ENCODE data around the gene LSM3.

Gene LSM3

DNA sequence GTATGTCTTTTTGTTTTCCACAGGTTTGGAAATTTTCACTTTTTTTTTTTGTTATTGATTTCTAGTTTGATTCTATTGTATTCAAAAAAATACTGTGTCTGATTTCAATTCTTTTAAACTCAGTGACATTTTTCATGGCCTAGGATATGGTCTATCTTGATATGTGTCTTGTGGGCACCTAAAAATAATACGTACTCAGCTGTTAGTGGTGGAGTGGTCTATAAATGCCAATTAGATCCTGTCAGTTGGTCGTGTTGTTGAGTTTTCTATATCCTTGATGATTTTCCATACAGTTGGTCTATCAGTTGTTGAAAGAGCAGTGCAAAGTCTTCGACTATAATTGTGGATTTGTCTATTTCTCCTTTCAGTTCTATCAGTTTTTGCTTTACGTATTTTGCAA is 61.7 kb downstream of the LSM3 start:
- TF ChIP-seq, protein P1, sequence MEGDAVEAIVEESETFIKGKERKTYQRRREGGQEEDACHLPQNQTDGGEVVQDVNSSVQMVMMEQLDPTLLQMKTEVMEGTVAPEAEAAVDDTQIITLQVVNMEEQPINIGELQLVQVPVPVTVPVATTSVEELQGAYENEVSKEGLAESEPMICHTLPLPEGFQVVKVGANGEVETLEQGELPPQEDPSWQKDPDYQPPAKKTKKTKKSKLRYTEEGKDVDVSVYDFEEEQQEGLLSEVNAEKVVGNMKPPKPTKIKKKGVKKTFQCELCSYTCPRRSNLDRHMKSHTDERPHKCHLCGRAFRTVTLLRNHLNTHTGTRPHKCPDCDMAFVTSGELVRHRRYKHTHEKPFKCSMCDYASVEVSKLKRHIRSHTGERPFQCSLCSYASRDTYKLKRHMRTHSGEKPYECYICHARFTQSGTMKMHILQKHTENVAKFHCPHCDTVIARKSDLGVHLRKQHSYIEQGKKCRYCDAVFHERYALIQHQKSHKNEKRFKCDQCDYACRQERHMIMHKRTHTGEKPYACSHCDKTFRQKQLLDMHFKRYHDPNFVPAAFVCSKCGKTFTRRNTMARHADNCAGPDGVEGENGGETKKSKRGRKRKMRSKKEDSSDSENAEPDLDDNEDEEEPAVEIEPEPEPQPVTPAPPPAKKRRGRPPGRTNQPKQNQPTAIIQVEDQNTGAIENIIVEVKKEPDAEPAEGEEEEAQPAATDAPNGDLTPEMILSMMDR (IDR thresholded peaks at IDR 0.05; ENCODE audit: low read depth, low read length, missing control alignments): no peak
- no peak overlapping the region for H3K4me3 ChIP-seq (ENCODE audit: low read depth, low read length)
- DNase-seq (ENCODE audit: low read depth): no peak

DNA sequence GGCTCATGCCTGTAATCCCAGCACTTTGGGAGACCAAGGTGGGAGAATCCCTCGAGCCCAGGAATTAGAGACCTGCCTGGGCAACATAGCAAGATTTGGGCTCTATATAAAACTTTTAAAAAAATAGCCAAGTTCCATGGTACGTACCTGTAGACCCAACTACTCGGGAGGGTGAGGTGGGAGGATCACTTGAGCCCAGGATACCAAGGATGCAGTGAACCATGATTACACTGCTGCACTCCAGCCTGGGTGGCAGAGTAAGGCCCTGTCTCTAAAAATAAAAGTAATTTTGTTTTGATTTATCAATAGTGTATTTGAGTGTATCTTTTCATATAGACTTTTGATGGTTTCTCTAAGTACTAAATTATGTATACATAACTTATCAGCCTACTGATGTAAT is 63.1 kb downstream of the LSM3 start:
- H3K4me3 ChIP-seq (ENCODE audit: low read depth, low read length): no peak overlapping the region
- DNase-seq (ENCODE audit: low read depth): no peak
- TF ChIP-seq, protein P1 (IDR thresholded peaks at IDR 0.05; ENCODE audit: low read depth, low read length, missing control alignments): no peak

- DNase-seq (ENCODE audit: low read depth): no peak
- TF ChIP-seq, protein P1 (IDR thresholded peaks at IDR 0.05; ENCODE audit: low read depth, low read length, missing control alignments): no peak
Measured at GRCh38 chr3:14242490-14243311, 64.1 kb downstream of the LSM3 start.

DNA sequence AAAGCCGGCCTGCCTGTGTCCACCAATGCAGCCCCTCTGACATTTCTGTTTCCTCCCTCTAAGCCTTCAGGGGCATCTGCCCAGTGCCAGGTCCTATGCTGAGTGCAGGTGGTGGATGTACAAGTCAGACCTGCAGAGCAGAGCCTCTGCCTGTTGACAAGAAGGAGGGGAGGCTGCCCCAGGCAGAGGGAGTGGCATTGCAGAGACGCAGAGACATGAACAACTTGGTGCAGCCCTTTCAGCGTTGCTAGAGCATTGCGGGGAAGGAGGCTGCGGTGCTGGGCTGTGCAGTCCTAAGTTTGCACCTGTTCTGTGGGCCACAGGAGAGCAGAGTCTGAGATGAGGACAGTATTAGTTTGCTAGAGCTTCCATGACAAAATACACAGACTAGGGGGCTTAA is 65.2 kb downstream of the LSM3 start:
- TF ChIP-seq, protein P1 (IDR thresholded peaks at IDR 0.05; ENCODE audit: low read depth, low read length, missing control alignments): no peak
- no peak overlapping the region for H3K4me3 ChIP-seq (ENCODE audit: low read depth, low read length)
- DNase-seq (ENCODE audit: low read depth): no peak

More at GRCh38 chr3:14242490-14243311, 64.1 kb downstream of the LSM3 start:
- no peak overlapping the region for H3K4me3 ChIP-seq (ENCODE audit: low read depth, low read length)

GRCh38 chr3:14244521-14245247 is 66.1 kb downstream of the LSM3 start:
- no peak for DNase-seq (ENCODE audit: low read depth)
- TF ChIP-seq, protein P1 (IDR thresholded peaks at IDR 0.05; ENCODE audit: low read depth, low read length, missing control alignments): no peak
- no peak overlapping the region for H3K4me3 ChIP-seq (ENCODE audit: low read depth, low read length)

- DNase-seq (ENCODE audit: low read depth): no peak
- TF ChIP-seq, protein P1 (IDR thresholded peaks at IDR 0.05; ENCODE audit: low read depth, low read length, missing control alignments): no peak
- no peak overlapping the region for H3K4me3 ChIP-seq (ENCODE audit: low read depth, low read length)
Measured at GRCh38 chr3:14245248-14245639, 66.6 kb downstream of the LSM3 start.

Data from GM12864 (cell line).